GM19035 (cell line): ENCODE data around the gene MYOC.
"Not testable (repeated sequence)": the region's sequence is repeated elsewhere in the genome, so short reads cannot be mapped to it uniquely, and the experiment has no call there.

ENCODE experiments used
- ATAC-seq: cut with Tn5 transposase; IDR thresholded peaks from one replicate; pipeline ENCODE4 v1.9.1; 2021; ENCODE audit not compliant: unreplicated experiment

The MYOC gene

GRCh38 chr1:171611306-171611705, 41.2 kb downstream of the MYOC start:
- no peak for ATAC-seq

GRCh38 chr1:171610385-171610784, 42.1 kb downstream of the MYOC start:
- ATAC-seq: no peak

- no peak for ATAC-seq
Measured at GRCh38 chr1:171606402-171606941, 46.0 kb downstream of the MYOC start.

GRCh38 chr1:171603042-171603441, 49.4 kb downstream of the MYOC start:
- ATAC-seq: not testable (repeated sequence)

- ATAC-seq: no peak
Measured at GRCh38 chr1:171600862-171601261, 51.6 kb downstream of the MYOC start.

GRCh38 chr1:171600310-171600709, 52.2 kb downstream of the MYOC start:
- ATAC-seq: not testable (repeated sequence)

- ATAC-seq: no peak
Measured at GRCh38 chr1:171597203-171597602, 55.3 kb downstream of the MYOC start.

GRCh38 chr1:171596705-171597104, 55.8 kb downstream of the MYOC start:
- no peak for ATAC-seq

- ATAC-seq: no peak
Measured at GRCh38 chr1:171596119-171596518, 56.4 kb downstream of the MYOC start.

- ATAC-seq: no peak
Measured at GRCh38 chr1:171595324-171595723, 57.2 kb downstream of the MYOC start.

- ATAC-seq: no peak
Measured at GRCh38 chr1:171590022-171590421, 62.5 kb downstream of the MYOC start.

GRCh38 chr1:171588230-171588629, 64.3 kb downstream of the MYOC start:
- ATAC-seq: no peak

- no peak for ATAC-seq
Measured at GRCh38 chr1:171585715-171586114, 66.8 kb downstream of the MYOC start.
